GM12878 (cell line): ENCODE measurements around the gene CLDN4. TPM values are rescaled to one million over a fixed set of nuclear protein-coding genes. Genes with fewer than 3 reads are reported as not detected.

Experiments used
- ATAC-seq: fragments of 200-7000 bp; cut with Tn5 transposase; 3 replicates; pipeline ENCODE4 v1.9.1; 2020; ENCODE audit warnings: mild to moderate bottlenecking, moderate library complexity
- BruUV-seq: library from RNA; stranded (reverse); fragments of 400-500 nt; replicated peaks from 2 replicates; lab custom pipeline; 2021; lab: Mats Ljungman, UMichigan
- CTCF ChIA-PET: fragments of 300-600 bp; sonication (Branson Sonifier 250); formaldehyde crosslinking; extraction: SDS; loops from one replicate; lab custom pipeline; 2021; ENCODE audit warnings: inconsistent platforms; lab: Yijun Ruan, JAX
- POLR2A ChIA-PET: fragments of 350-600 bp; formaldehyde crosslinking; extraction: SDS; loops from one replicate; lab custom pipeline; 2021; ENCODE audit warnings: inconsistent platforms; lab: Charles Lee
- RAD21 ChIA-PET: fragments of 300-600 bp; sonication (Branson Sonifier 250); formaldehyde crosslinking; loops from one replicate; lab custom pipeline; 2023; ENCODE audit warnings: antibody characterized with exemption; ENCODE audit not compliant: unreplicated experiment; lab: Charles Lee
- SMC1A ChIA-PET: fragments of 300-600 bp; sonication (Branson Sonifier 250); formaldehyde crosslinking; loops from one replicate; lab custom pipeline; 2023; ENCODE audit not compliant: unreplicated experiment, uncharacterized antibody; lab: Charles Lee
- DNase-seq: peaks from one replicate; pipeline ENCODE4 v3.0.0-alpha.2; 2011; ENCODE audit warnings: low read depth, low spot score
- FAIRE-seq: peaks from 3 replicates; lab custom pipeline; 2011; peaks lifted over from hg19 to GRCh38; lab: Jason Lieb, UNC
- H2AFZ ChIP-seq: 2 replicates; pipeline ENCODE4 v1.6.0; 2011; ENCODE audit warnings: low read depth, low read length, control low read depth; ENCODE audit not compliant: control insufficient read depth
- H3K27ac ChIP-seq: 2 replicates; pipeline ENCODE4 v1.5.1; 2011; ENCODE audit warnings: control low read depth; ENCODE audit not compliant: control insufficient read depth, insufficient read depth
- H3K27me3 ChIP-seq, 2 experiments: replicated peaks in 1 of 2; 2 replicates each; pipeline versions ENCODE4 v1.6.0 to v1.6.1; 2011; ENCODE audit warnings: low read length in 1 of 2; ENCODE audit not compliant: control insufficient read depth in 2 of 2, insufficient read depth in 2 of 2
- H3K36me3 ChIP-seq, 2 experiments: 2 replicates each; pipeline ENCODE4 v1.5.1; 2011; ENCODE audit warnings: low read length in 1 of 2; ENCODE audit not compliant: control insufficient read depth in 2 of 2, insufficient read depth in 2 of 2
- H3K4me1 ChIP-seq: 2 replicates; pipeline ENCODE4 v1.6.1; 2011; ENCODE audit warnings: mild to moderate bottlenecking, low read length, moderate library complexity, mixed read lengths; ENCODE audit not compliant: control insufficient read depth, insufficient read depth
- H3K4me2 ChIP-seq: 2 replicates; pipeline ENCODE4 v1.6.0; 2011; ENCODE audit warnings: control low read depth; ENCODE audit not compliant: control insufficient read depth, insufficient read depth
- H3K4me3 ChIP-seq: fragments of 200-600 bp; sonication (generic); 2 replicates; pipeline ENCODE4 v1.5.1; 2016
- H3K79me2 ChIP-seq: 2 replicates; pipeline ENCODE4 v1.6.0; 2011; ENCODE audit warnings: low read length; ENCODE audit not compliant: control insufficient read depth, insufficient read depth
- H3K9ac ChIP-seq: 2 replicates; pipeline ENCODE4 v1.8.0; 2011; ENCODE audit warnings: low read length, control low read depth, mixed read lengths; ENCODE audit not compliant: control insufficient read depth, insufficient read depth
- H3K9me3 ChIP-seq: replicated peaks from 3 replicates; pipeline ENCODE4 v1.5.1; 2011; ENCODE audit warnings: mild to moderate bottlenecking, low read length; ENCODE audit not compliant: control insufficient read depth, insufficient read depth
- H4K20me1 ChIP-seq: 2 replicates; pipeline ENCODE4 v1.6.0; 2011; ENCODE audit not compliant: control insufficient read depth, insufficient read depth
- ASH2L ChIP-seq: fragments of 300-600, 200-600 bp; sonication (generic); IDR thresholded peaks from 2 replicates; pipeline ENCODE4 v1.6.1; 2017; ENCODE audit warnings: low read depth, mild to moderate bottlenecking, borderline replicate concordance
- ATF2 ChIP-seq: IDR thresholded peaks from 2 replicates; pipeline ENCODE4 v1.6.1; 2012; ENCODE audit warnings: low read length, inconsistent platforms
- BACH1 ChIP-seq: fragments of 450-650 bp; IDR thresholded peaks from 2 replicates; pipeline ENCODE4 v1.6.1; 2017; ENCODE audit warnings: mild to moderate bottlenecking, borderline replicate concordance
- CBX3 ChIP-seq: fragments of 200-600 bp; sonication (generic); IDR thresholded peaks from 2 replicates; pipeline ENCODE4 v1.6.1; 2016; ENCODE audit warnings: low read depth, borderline replicate concordance
- DPF2 ChIP-seq: fragments of 450-650 bp; IDR thresholded peaks from 2 replicates; pipeline ENCODE4 v1.6.1; 2017; ENCODE audit warnings: mild to moderate bottlenecking
- NFIC ChIP-seq: IDR thresholded peaks from 2 replicates; pipeline ENCODE4 v1.6.1; 2012; ENCODE audit warnings: low read depth, mild to moderate bottlenecking, inconsistent platforms, low read length, moderate library complexity
- RAD21 ChIP-seq: IDR thresholded peaks from 2 replicates; pipeline ENCODE4 v1.6.1; 2011; ENCODE audit warnings: mild to moderate bottlenecking, low read depth, low read length, moderate library complexity; ENCODE audit not compliant: insufficient read depth
- RUNX3 ChIP-seq: IDR thresholded peaks from 2 replicates; pipeline ENCODE4 v1.6.1; 2012; ENCODE audit warnings: low read length, inconsistent platforms
- WGBS: methylation state at CpG from one replicate; pipeline ENCODE4 v1.1.6; 2016; ENCODE audit warnings: low lambda C conversion rate; ENCODE audit not compliant: insufficient replicate concordance, insufficient coverage; ENCODE audit errors: missing lambda C conversion rate; 5-methylcytosine and 5-hydroxymethylcytosine counted together
- in situ Hi-C: fragments of 300-500 bp; cut with MboI; formaldehyde crosslinking; loops from 9 replicates; pipeline ENCODE4 v1.14.3; 2018; ENCODE audit warnings: mixed read lengths
- intact Hi-C: fragments of 100-400 bp; cut with micrococcal nuclease; formaldehyde crosslinking; loops from one replicate; pipeline ENCODE4 v1.14.2; 2022; ENCODE audit not compliant: unreplicated experiment
- polyA plus RNA-seq, 11 experiments: library from polyadenylated mRNA; depleted of rRNA in 4 of 11; unstranded in 6 of 11; stranded (reverse) in 5 of 11; fragments of >200 nt; fragmentation: Nextera tagmentation in 4 of 11; fragmentation: Illumina TruSeq in 1 of 11; extraction: Ambion mirVana in 4 of 11; extraction: Trizol in 1 of 11; gene quantifications; 1 replicate in 1 of 11; 2 replicates in 10 of 11; pipeline versions ENCODE4 v1.2.1 to v1.2.3, GENCODE V29; 2011 to 2016; ENCODE audit warnings: inconsistent platforms in 2 of 11, missing spikeins in 2 of 11, low read depth in 1 of 11
- total RNA-seq, 4 experiments: library from RNA; depleted of rRNA in 3 of 4; stranded (reverse); fragments of >200 nt in 3 of 4; fragmentation: Illumina TruSeq in 1 of 4; extraction: Trizol in 1 of 4; gene quantifications; 2 replicates each; pipeline versions ENCODE4 v1.2.1 to v1.2.3, GENCODE V29; 2013 to 2021

Gene CLDN4
- total and polyA plus RNA-seq, 10 of the 15 experiments (the other 5 are each of a cell fraction or from before 2014, with no cell fraction given), result 0.04 to 0.38 (median 0.06) TPM; not detected in 6

DNA sequence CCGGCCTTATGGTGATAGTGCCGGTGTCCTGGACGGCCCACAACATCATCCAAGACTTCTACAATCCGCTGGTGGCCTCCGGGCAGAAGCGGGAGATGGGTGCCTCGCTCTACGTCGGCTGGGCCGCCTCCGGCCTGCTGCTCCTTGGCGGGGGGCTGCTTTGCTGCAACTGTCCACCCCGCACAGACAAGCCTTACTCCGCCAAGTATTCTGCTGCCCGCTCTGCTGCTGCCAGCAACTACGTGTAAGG is 713 bp downstream of the CLDN4 start (continued):
- TF ChIP-seq RAD21, result no peak

DNA sequence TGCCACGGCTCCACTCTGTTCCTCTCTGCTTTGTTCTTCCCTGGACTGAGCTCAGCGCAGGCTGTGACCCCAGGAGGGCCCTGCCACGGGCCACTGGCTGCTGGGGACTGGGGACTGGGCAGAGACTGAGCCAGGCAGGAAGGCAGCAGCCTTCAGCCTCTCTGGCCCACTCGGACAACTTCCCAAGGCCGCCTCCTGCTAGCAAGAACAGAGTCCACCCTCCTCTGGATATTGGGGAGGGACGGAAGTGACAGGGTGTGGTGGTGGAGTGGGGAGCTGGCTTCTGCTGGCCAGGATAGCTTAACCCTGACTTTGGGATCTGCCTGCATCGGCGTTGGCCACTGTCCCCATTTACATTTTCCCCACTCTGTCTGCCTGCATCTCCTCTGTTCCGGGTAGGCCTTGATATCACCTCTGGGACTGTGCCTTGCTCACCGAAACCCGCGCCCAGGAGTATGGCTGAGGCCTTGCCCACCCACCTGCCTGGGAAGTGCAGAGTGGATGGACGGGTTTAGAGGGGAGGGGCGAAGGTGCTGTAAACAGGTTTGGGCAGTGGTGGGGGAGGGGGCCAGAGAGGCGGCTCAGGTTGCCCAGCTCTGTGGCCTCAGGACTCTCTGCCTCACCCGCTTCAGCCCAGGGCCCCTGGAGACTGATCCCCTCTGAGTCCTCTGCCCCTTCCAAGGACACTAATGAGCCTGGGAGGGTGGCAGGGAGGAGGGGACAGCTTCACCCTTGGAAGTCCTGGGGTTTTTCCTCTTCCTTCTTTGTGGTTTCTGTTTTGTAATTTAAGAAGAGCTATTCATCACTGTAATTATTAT is 1.2 kb downstream of the CLDN4 start:
- BruUV-seq, result no TSS peak
- Histone ChIP-seq H3K36me3 (no peaks in the 10 kb centered on the region), H3K9me3 (no peaks in the 10 kb centered on the region), H3K27me3 (no peaks in the 10 kb centered on the region), H3K4me3 (no peak overlapping the region), H4K20me1 (no peaks in the 10 kb centered on the region), H3K4me1 (peaks cover 7% of the 10 kb centered on the region), H3K27ac (no peak overlapping the region), H3K79me2 (no peaks in the 10 kb centered on the region), H3K9ac (no peak overlapping the region), H2AFZ (no peak overlapping the region), H3K4me2 (no peak overlapping the region)
- FAIRE-seq (no peak), DNase-seq (no peak), ATAC-seq (no peak)
- POLR2A ChIA-PET, result no interaction called here
- in situ Hi-C loops (no loop called here), intact Hi-C loops (no loop called here)
- RAD21 ChIA-PET, result no interaction called here
- SMC1A ChIA-PET, result interaction anchor here (0.6 kb wide), 1 partner anchor 13 kb away, joined by 4 read pairs; no protein-coding TSS in a partner anchor
- 53% methylated on average over 16 of the region's 16 CpGs for WGBS
- TF ChIP-seq CBX3 (no peak), ASH2L (no peak), ATF2 (no peak), DPF2 (no peak), BACH1 (no peak), NFIC (no peak), RUNX3 (no peak)
- CTCF ChIA-PET, result interaction anchor here (1.0 kb wide), 1 partner anchor 23 kb away, joined by 4 read pairs; no protein-coding TSS in a partner anchor
